Left lung (tissue), 10 donors: ENCODE results near the gene GPR135. TPM values are rescaled to one million over a fixed set of nuclear protein-coding genes. Genes with fewer than 3 reads are reported as not detected.

Experiments
- ATAC-seq: fragments of 200-7000 bp; cut with Tn5 transposase; one replicate; pipeline ENCODE4 v1.9.1; 2020; ENCODE audit warnings: moderate library complexity
- DNase-seq, 4 donors: peaks; one replicate each; pipeline ENCODE4 v3.0.0-alpha.2; 2013 to 2020
- H3K27ac ChIP-seq, 2 donors: fragments of 200-600 bp; sonication (generic) in 1 of 2; one replicate each; pipeline versions ENCODE4 v1.5.0 to v1.8.0; 2020 to 2021
- H3K27me3 ChIP-seq, 2 donors: fragments of 200-600 bp; sonication (generic) in 1 of 2; one replicate each; pipeline versions ENCODE4 v1.5.0 to v1.8.0; 2020 to 2021
- H3K36me3 ChIP-seq, 2 donors: fragments of 200-600 bp; sonication (generic) in 1 of 2; one replicate each; pipeline versions ENCODE4 v1.5.0 to v1.8.0; 2020 to 2021
- H3K4me1 ChIP-seq, 2 donors: fragments of 200-600 bp; one replicate each; pipeline ENCODE4 v1.8.0; 2021
- H3K4me3 ChIP-seq, 2 donors: fragments of 200-600 bp; sonication (generic) in 1 of 2; one replicate each; pipeline versions ENCODE4 v1.5.0 to v1.8.0; 2020 to 2021; ENCODE audit warnings: mild to moderate bottlenecking in 1 of 2
- H3K9me3 ChIP-seq, 2 donors: fragments of 200-600 bp; sonication (generic) in 1 of 2; one replicate each; pipeline versions ENCODE4 v1.5.0 to v1.8.0; 2020 to 2021
- CTCF ChIP-seq, 2 donors: fragments of 200-600 bp; sonication (generic) in 1 of 2; IDR thresholded peaks; one replicate each; pipeline versions ENCODE4 v1.5.0 to v1.8.0; 2021; ENCODE audit warnings: antibody characterized with exemption in 2 of 2
- intact Hi-C, 2 donors: fragments of 100-400 bp; cut with DNase I; formaldehyde crosslinking; loops; one replicate each; pipeline versions ENCODE4 v1.11.2 to v1.14.2; 2022
- polyA plus RNA-seq, 6 donors: library from polyadenylated mRNA; unstranded; fragments of 120-200 nt; gene quantifications; one replicate each; pipeline ENCODE4 v1.2.1, GENCODE V29; 2013; ENCODE audit not compliant: insufficient read length in 6 of 6
- total RNA-seq, 2 donors: library from RNA; stranded (reverse); fragmentation: NEBNext Ultra II Directional; extraction: Animal tissue kit (Norgen Biotek cat#: 25700); gene quantifications; one replicate each; pipeline ENCODE4 v1.2.1, GENCODE V29; 2021
- donor health status: DM: no; HTN: yes; CAD: no.
- donor health status: DM: no; HTN: no; CAD: no.

The GPR135 gene
- total and polyA plus RNA-seq, 8 donors, result 1.7 to 6.9 (median 5.7) TPM

- no peak for DNase-seq
- H3K9me3 ChIP-seq, result no peaks in the 10 kb centered on the region
- peaks cover 22 to 69% of the 10 kb centered on the region in 2 donors for H3K4me1 ChIP-seq
- peaks cover 0 to 6% of the 10 kb centered on the region in 2 donors for H3K36me3 ChIP-seq
- TF ChIP-seq CTCF (IDR thresholded peaks at IDR 0.05), result no peak
- peak; percentile 11 for ATAC-seq
- no peaks in the 10 kb centered on the region for H3K27me3 ChIP-seq
- peak overlapping the region; percentile 93 to 96 for H3K27ac ChIP-seq
- peak overlapping the region; percentile 93 to 94 for H3K4me3 ChIP-seq
- intact Hi-C loops, result no loop called here
Observed at GRCh38 chr14:59483363-59483762, 18.2 kb upstream of the GPR135 start.

- Histone ChIP-seq H3K4me1 (peaks cover 22 to 66% of the 10 kb centered on the region in 2 donors), H3K4me3 (peak overlapping the region; percentile 93 to 94), H3K9me3 (no peaks in the 10 kb centered on the region), H3K36me3 (peaks cover 0 to 7% of the 10 kb centered on the region in 2 donors), H3K27ac (peak overlapping the region; percentile 93 to 96), H3K27me3 (no peaks in the 10 kb centered on the region)
- no peak for TF ChIP-seq CTCF (IDR thresholded peaks at IDR 0.05)
- intact Hi-C loops, result no loop called here
- no peak for ATAC-seq
- no peak for DNase-seq
Observed at GRCh38 chr14:59482541-59483331, 17.6 kb upstream of the GPR135 start.

GRCh38 chr14:59481871-59482540 lies 16.8 kb upstream of the GPR135 start:
- ATAC-seq, result no peak
- H3K27ac ChIP-seq, result peak overlapping the region; percentile 93 to 96

GRCh38 chr14:59481407-59481806 lies 16.2 kb upstream of the GPR135 start:
- H3K27ac ChIP-seq, result no peak overlapping the region
- intact Hi-C loops, result no loop called here
- no peaks in the 10 kb centered on the region for H3K27me3 ChIP-seq
- ATAC-seq (no peak), DNase-seq (no peak)
- peaks cover 22 to 55% of the 10 kb centered on the region in 2 donors for H3K4me1 ChIP-seq
- no peak for TF ChIP-seq CTCF (IDR thresholded peaks at IDR 0.05)
- peaks cover 0 to 11% of the 10 kb centered on the region in 2 donors for H3K36me3 ChIP-seq
- H3K4me3 ChIP-seq, result no peak overlapping the region
- no peaks in the 10 kb centered on the region for H3K9me3 ChIP-seq

More at GRCh38 chr14:59481871-59482540, 16.8 kb upstream of the GPR135 start:
- TF ChIP-seq CTCF (IDR thresholded peaks at IDR 0.05), result no peak
- Histone ChIP-seq H3K4me1 (peaks cover 22 to 61% of the 10 kb centered on the region in 2 donors), H3K27me3 (no peaks in the 10 kb centered on the region), H3K4me3 (peak overlapping the region in 1 of 2 donors; percentile 94), H3K9me3 (no peaks in the 10 kb centered on the region), H3K36me3 (peaks cover 0 to 7% of the 10 kb centered on the region in 2 donors)
- intact Hi-C loops, result no loop called here
- peak in 1 of 4 donors; percentile 33 for DNase-seq

GRCh38 chr14:59480166-59480565 lies 15.0 kb upstream of the GPR135 start:
- no peak for ATAC-seq
- Histone ChIP-seq H3K9me3 (no peaks in the 10 kb centered on the region), H3K36me3 (peaks cover 0 to 21% of the 10 kb centered on the region in 2 donors), H3K4me1 (peaks cover 22 to 42% of the 10 kb centered on the region in 2 donors), H3K27ac (no peak overlapping the region), H3K27me3 (no peaks in the 10 kb centered on the region), H3K4me3 (no peak overlapping the region)
- intact Hi-C loops, result no loop called here
- DNase-seq, result no peak
- no peak for TF ChIP-seq CTCF (IDR thresholded peaks at IDR 0.05)
